IMR-90 (cell line): ENCODE data around the gene CD79B. TPM values are rescaled to one million over a fixed set of nuclear protein-coding genes. Genes with fewer than 3 reads are reported as not detected.
A peak's percentile ranks its signal among the peaks of the same experiment; 100 is the strongest.
"Not testable (repeated sequence)": the region's sequence is repeated elsewhere in the genome, so short reads cannot be mapped to it uniquely, and the experiment has no call there.

Source experiments
- ATAC-seq: fragments of 200-7000 bp; cut with Tn5 transposase; 2 replicates; pipeline ENCODE4 v1.9.1; 2020; ENCODE audit warnings: low read depth, mild to moderate bottlenecking, moderate library complexity
- BruUV-seq: library from RNA; stranded (reverse); fragments of 400-500 nt; replicated peaks from 2 replicates; lab custom pipeline; 2021; lab: Mats Ljungman, UMichigan
- CTCF ChIA-PET: fragments of 300-600 bp; formaldehyde crosslinking; extraction: SDS; loops from one replicate; lab custom pipeline; 2021; ENCODE audit warnings: antibody characterized with exemption; lab: Yijun Ruan, JAX
- POLR2A ChIA-PET: fragments of 300-600 bp; sonication (Branson Sonifier 250); formaldehyde crosslinking; loops from one replicate; lab custom pipeline; 2022; ENCODE audit warnings: antibody characterized with exemption; ENCODE audit not compliant: unreplicated experiment; lab: Charles Lee
- DNase-seq: peaks from one replicate; pipeline ENCODE4 v3.0.0; 2013
- H2AFZ ChIP-seq: replicated peaks from 2 replicates; pipeline ENCODE3; 2013; ENCODE audit warnings: low read length, mild to moderate bottlenecking; ENCODE audit not compliant: poor library complexity
- H2AK5ac ChIP-seq: 2 replicates; pipeline ENCODE4 v1.6.1; 2013; ENCODE audit warnings: low read depth, low read length, inconsistent platforms
- H2AK9ac ChIP-seq: replicated peaks from 2 replicates; pipeline ENCODE3; 2013; ENCODE audit warnings: mild to moderate bottlenecking, low read depth, low read length, moderate library complexity; ENCODE audit not compliant: poor library complexity
- H2BK120ac ChIP-seq: 2 replicates; pipeline ENCODE4 v1.6.1; 2013; ENCODE audit warnings: low read depth, low read length, inconsistent platforms
- H2BK15ac ChIP-seq: 3 replicates; pipeline ENCODE4 v1.6.1; 2013; ENCODE audit warnings: low read depth, low read length, inconsistent platforms
- H2BK20ac ChIP-seq: 2 replicates; pipeline ENCODE4 v1.6.1; 2013; ENCODE audit warnings: low read depth, mild to moderate bottlenecking, inconsistent platforms, low read length, moderate library complexity
- H2BK5ac ChIP-seq: 2 replicates; pipeline ENCODE4 v1.6.1; 2013; ENCODE audit warnings: mild to moderate bottlenecking, low read depth, low read length, inconsistent platforms; ENCODE audit not compliant: poor library complexity, severe bottlenecking
- H3K14ac ChIP-seq: replicated peaks from 2 replicates; pipeline ENCODE4 v1.6.1; 2013; ENCODE audit warnings: low read depth, low read length, inconsistent platforms
- H3K18ac ChIP-seq: 2 replicates; pipeline ENCODE4 v1.6.1; 2013; ENCODE audit warnings: low read depth, low read length, control low read depth
- H3K23ac ChIP-seq: 2 replicates; pipeline ENCODE4 v1.6.1; 2013; ENCODE audit warnings: low read depth, low read length, inconsistent platforms
- H3K27ac ChIP-seq: 2 replicates; pipeline ENCODE4 v1.5.1; 2013; ENCODE audit warnings: mild to moderate bottlenecking, control low read depth, low read length; ENCODE audit not compliant: insufficient read depth
- H3K27me3 ChIP-seq: 2 replicates; pipeline ENCODE4 v1.6.1; 2013; ENCODE audit warnings: low read length; ENCODE audit not compliant: control insufficient read depth, insufficient read depth
- H3K36me3 ChIP-seq: 2 replicates; pipeline ENCODE4 v1.6.1; 2013; ENCODE audit warnings: low read length, mixed read lengths; ENCODE audit not compliant: control insufficient read depth, insufficient read depth
- H3K4ac ChIP-seq: 2 replicates; pipeline ENCODE4 v1.6.1; 2013; ENCODE audit warnings: low read depth, low read length, inconsistent platforms
- H3K4me1 ChIP-seq: 2 replicates; pipeline ENCODE4 v1.6.1; 2013; ENCODE audit warnings: low read length, mixed read lengths; ENCODE audit not compliant: control insufficient read depth, insufficient read depth
- H3K4me2 ChIP-seq: 2 replicates; pipeline ENCODE4 v1.6.1; 2013; ENCODE audit warnings: low read depth, mild to moderate bottlenecking, control low read depth, low read length, moderate library complexity
- H3K4me3 ChIP-seq: 2 replicates; pipeline ENCODE4 v1.5.1; 2013; ENCODE audit warnings: low read depth, mild to moderate bottlenecking, control low read depth, low read length, moderate library complexity; ENCODE audit not compliant: insufficient read depth
- H3K56ac ChIP-seq: 2 replicates; pipeline ENCODE4 v1.6.1; 2013; ENCODE audit warnings: low read length, inconsistent platforms; ENCODE audit not compliant: insufficient read depth; ENCODE audit errors: extremely low read depth
- H3K79me1 ChIP-seq, 2 experiments: 2 replicates each; pipeline ENCODE4 v1.6.1; 2013; ENCODE audit warnings: low read length in 2 of 2, inconsistent platforms in 1 of 2, low read depth in 1 of 2
- H3K9ac ChIP-seq: 2 replicates; pipeline ENCODE4 v1.6.1; 2013; ENCODE audit warnings: low read depth, low read length, control low read depth
- H3K9me1 ChIP-seq: 2 replicates; pipeline ENCODE4 v1.6.1; 2013; ENCODE audit warnings: low read length, inconsistent platforms; ENCODE audit not compliant: insufficient read depth
- H3K9me3 ChIP-seq: 2 replicates; pipeline ENCODE4 v1.6.1; 2013; ENCODE audit warnings: low read length; ENCODE audit not compliant: control insufficient read depth, insufficient read depth
- H4K20me1 ChIP-seq: 2 replicates; pipeline ENCODE4 v1.6.1; 2013; ENCODE audit warnings: low read length, inconsistent platforms; ENCODE audit not compliant: insufficient read depth
- H4K5ac ChIP-seq: 2 replicates; pipeline ENCODE4 v1.6.1; 2013; ENCODE audit warnings: mild to moderate bottlenecking, low read depth, low read length, control low read depth
- H4K8ac ChIP-seq, 2 experiments: 2 replicates each; pipeline ENCODE4 v1.6.1; 2013; ENCODE audit warnings: low read depth in 2 of 2, low read length in 2 of 2, control low read depth in 1 of 2, inconsistent platforms in 1 of 2
- H4K91ac ChIP-seq: 2 replicates; pipeline ENCODE4 v1.6.1; 2013; ENCODE audit warnings: low read depth, low read length, inconsistent platforms; ENCODE audit not compliant: insufficient read depth
- WGBS, 2 experiments: methylation state at CpG; one replicate each; pipeline versions ENCODE4 v1.1.5 to v1.1.7; 2013; ENCODE audit warnings: missing lambda C conversion rate in 2 of 2; ENCODE audit not compliant: insufficient read length in 1 of 2; ENCODE audit errors: extremely low coverage in 2 of 2; 5-methylcytosine and 5-hydroxymethylcytosine counted together
- dilution Hi-C: fragments of 300-500 bp; cut with HindIII; formaldehyde crosslinking; loops from one replicate; pipeline ENCODE4 v1.14.3; 2018; ENCODE audit warnings: low sequenced_read_pairs; ENCODE audit not compliant: unreplicated experiment
- in situ Hi-C: fragments of 300-500 bp; cut with MboI; formaldehyde crosslinking; loops from 3 replicates; pipeline ENCODE4 v1.14.3; 2019; ENCODE audit warnings: low sequenced_read_pairs, inconsistent platforms, mixed read lengths
- intact Hi-C: fragments of 100-400 bp; cut with micrococcal nuclease; formaldehyde crosslinking; loops from 2 replicates; pipeline ENCODE4 v1.10.0; 2022
- polyA plus RNA-seq, 3 experiments: library from polyadenylated mRNA; depleted of rRNA; stranded (reverse); fragments of >200 nt; gene quantifications; 2 replicates each; pipeline ENCODE4 v1.2.3, GENCODE V29; 2012; ENCODE audit warnings: low replicate concordance in 1 of 3
- total RNA-seq: library from RNA; depleted of rRNA; stranded (reverse); fragments of >200 nt; gene quantifications from 2 replicates; pipeline ENCODE4 v1.2.3, GENCODE V29; 2012

Gene CD79B
- total and polyA plus RNA-seq, 2 of the 4 experiments (the other 2 are of a cell fraction): not detected

- in situ Hi-C loops (loop anchor here (5.0 to 10.0 kb wide), 3 partner anchors 106 to 366 kb away; partner anchors contain the start of genes ERN1 and ICAM2), intact Hi-C loops (loop anchor here (1.0 to 10.0 kb wide), 5 partner anchors 27 to 366 kb away; no protein-coding TSS in a partner anchor)
- H3K4ac ChIP-seq, H4K8ac ChIP-seq, H3K56ac ChIP-seq, H3K27ac ChIP-seq, H4K91ac ChIP-seq, H3K14ac ChIP-seq, H2BK15ac ChIP-seq, H3K9me3 ChIP-seq, H3K79me1 ChIP-seq, H3K18ac ChIP-seq, H2AK5ac ChIP-seq, H4K5ac ChIP-seq, BruUV-seq, H3K4me2 ChIP-seq, H2BK5ac ChIP-seq, H3K9ac ChIP-seq, dilution Hi-C loops, H3K36me3 ChIP-seq, POLR2A ChIA-PET, H3K23ac ChIP-seq, H4K20me1 ChIP-seq, DNase-seq, H2AK9ac ChIP-seq, H3K4me1 ChIP-seq, H3K9me1 ChIP-seq, H3K4me3 ChIP-seq, ATAC-seq, H2BK120ac ChIP-seq, H2BK20ac ChIP-seq: not testable (repeated sequence)
- Histone ChIP-seq H2AFZ (peak within 1 kb of the TSS; percentile 2), H3K27me3 (peaks cover 29% of the 10 kb centered on the region)
- WGBS, 2 experiments: no CpG with 5 or more reads among the region's 10 CpGs
- CTCF ChIA-PET: interaction anchor here (0.7 to 2.7 kb wide), 10 partner anchors 10 to 215 kb away, joined by 3 to 21 read pairs (median 5); partner anchors contain the start of gene ICAM2
These were observed 13.3 kb downstream of the CD79B start, which contains the start of gene GH1 for GRCh38 chr17:63918789-63919305. TSS of gene GH1 (minus strand) at chr17:63918839. CDS start at chr17:63918776, 63 bp downstream.
